ENCODE results near the gene PRUNE2.
A peak's percentile ranks its signal among the peaks of the same experiment; 100 is the strongest.

Gene PRUNE2

GRCh38 chr9:76655971-76656370, 249.9 kb downstream of the PRUNE2 start:
- H3K4me3 ChIP-seq (replicated peaks; ENCODE audit: low read depth, low read length), result no peak overlapping the region
- no peak for DNase-seq (ENCODE audit: extremely low read depth, low read depth)
- TF ChIP-seq, protein P1, sequence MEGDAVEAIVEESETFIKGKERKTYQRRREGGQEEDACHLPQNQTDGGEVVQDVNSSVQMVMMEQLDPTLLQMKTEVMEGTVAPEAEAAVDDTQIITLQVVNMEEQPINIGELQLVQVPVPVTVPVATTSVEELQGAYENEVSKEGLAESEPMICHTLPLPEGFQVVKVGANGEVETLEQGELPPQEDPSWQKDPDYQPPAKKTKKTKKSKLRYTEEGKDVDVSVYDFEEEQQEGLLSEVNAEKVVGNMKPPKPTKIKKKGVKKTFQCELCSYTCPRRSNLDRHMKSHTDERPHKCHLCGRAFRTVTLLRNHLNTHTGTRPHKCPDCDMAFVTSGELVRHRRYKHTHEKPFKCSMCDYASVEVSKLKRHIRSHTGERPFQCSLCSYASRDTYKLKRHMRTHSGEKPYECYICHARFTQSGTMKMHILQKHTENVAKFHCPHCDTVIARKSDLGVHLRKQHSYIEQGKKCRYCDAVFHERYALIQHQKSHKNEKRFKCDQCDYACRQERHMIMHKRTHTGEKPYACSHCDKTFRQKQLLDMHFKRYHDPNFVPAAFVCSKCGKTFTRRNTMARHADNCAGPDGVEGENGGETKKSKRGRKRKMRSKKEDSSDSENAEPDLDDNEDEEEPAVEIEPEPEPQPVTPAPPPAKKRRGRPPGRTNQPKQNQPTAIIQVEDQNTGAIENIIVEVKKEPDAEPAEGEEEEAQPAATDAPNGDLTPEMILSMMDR (IDR thresholded peaks at IDR 0.05; ENCODE audit: low read depth, low read length, missing control alignments), result no peak

DNA sequence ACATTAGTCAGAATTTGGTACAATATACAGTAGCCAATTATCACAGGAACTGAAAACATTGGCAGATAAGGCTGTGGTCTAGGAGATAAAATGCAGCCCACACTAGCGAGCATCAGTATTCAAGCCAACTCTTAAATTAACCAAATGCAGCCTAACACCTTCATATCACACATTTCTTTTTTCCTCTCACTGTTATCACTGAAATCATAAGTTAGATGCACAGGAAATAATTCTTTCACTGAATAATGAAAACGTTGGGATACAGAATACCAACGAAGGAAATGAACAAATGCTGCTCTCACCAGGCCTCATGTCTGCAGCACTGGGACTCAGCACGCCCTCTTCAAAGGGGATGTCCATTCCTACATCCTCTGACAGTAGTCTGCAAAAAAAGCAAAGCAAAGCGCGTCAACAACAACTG, 250.8 kb downstream of the PRUNE2 start:
- DNase-seq (ENCODE audit: extremely low read depth, low read depth), result no peak
- TF ChIP-seq, protein P1 (IDR thresholded peaks at IDR 0.05; ENCODE audit: low read depth, low read length, missing control alignments), result no peak
- H3K4me3 ChIP-seq (replicated peaks; ENCODE audit: low read depth, low read length), result no peak overlapping the region

GRCh38 chr9:76654575-76654974, 251.3 kb downstream of the PRUNE2 start:
- TF ChIP-seq, protein P1 (IDR thresholded peaks at IDR 0.05; ENCODE audit: low read depth, low read length, missing control alignments), result no peak
- DNase-seq (ENCODE audit: extremely low read depth, low read depth), result peak; percentile 50
- H3K4me3 ChIP-seq (replicated peaks; ENCODE audit: low read depth, low read length), result no peak overlapping the region

DNA sequence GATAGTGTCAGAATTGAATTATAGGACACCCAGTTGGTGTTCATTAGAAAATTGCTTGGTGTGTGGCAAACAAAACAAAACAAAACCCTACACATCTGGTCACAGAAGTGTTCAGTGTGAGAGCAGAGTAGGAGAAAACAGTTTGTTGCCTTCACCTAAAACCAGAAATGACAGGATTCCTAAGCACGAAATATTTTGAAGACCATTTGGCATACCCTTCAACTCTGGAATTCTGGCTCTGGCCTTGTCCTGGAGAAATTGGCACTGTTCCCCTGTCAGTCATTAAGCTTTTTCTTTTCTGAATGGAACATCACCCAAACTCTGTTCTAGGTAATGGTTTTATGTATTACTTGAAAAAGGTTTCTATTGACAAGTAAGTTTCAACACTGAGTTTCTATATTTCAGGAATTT, 251.9 kb downstream of the PRUNE2 start:
- TF ChIP-seq, protein P1 (IDR thresholded peaks at IDR 0.05; ENCODE audit: low read depth, low read length, missing control alignments), result no peak
- H3K4me3 ChIP-seq (replicated peaks; ENCODE audit: low read depth, low read length), result no peak overlapping the region
- no peak for DNase-seq (ENCODE audit: extremely low read depth, low read depth)

DNA sequence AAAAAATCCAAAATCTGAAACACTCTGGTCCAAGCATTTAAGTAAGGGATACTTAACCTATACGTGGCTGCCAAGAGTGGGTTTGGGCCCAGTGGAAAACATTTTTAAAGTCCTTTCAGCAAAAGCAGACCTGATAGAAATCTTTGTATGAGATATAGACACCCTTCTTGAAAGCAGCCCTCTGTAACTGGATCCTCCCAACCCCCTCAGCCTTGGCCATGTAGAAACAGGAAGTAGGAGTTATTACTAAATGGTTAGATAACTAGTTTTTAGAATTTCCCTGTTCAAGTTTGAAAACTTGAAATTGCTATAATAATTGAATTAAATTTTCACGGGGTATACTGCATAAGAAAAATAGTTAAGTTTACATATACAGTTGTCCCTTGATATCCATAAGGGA, 253.0 kb downstream of the PRUNE2 start:
- DNase-seq (ENCODE audit: extremely low read depth, low read depth), result no peak
- TF ChIP-seq, protein P1 (IDR thresholded peaks at IDR 0.05; ENCODE audit: low read depth, low read length, missing control alignments), result no peak
- H3K4me3 ChIP-seq (replicated peaks; ENCODE audit: low read depth, low read length), result no peak overlapping the region

- no peak for DNase-seq (ENCODE audit: extremely low read depth, low read depth)
- TF ChIP-seq, protein P1 (IDR thresholded peaks at IDR 0.05; ENCODE audit: low read depth, low read length, missing control alignments), result no peak
- H3K4me3 ChIP-seq (replicated peaks; ENCODE audit: low read depth, low read length), result no peak overlapping the region
Observed at GRCh38 chr9:76651119-76651705, 254.7 kb downstream of the PRUNE2 start.

DNA sequence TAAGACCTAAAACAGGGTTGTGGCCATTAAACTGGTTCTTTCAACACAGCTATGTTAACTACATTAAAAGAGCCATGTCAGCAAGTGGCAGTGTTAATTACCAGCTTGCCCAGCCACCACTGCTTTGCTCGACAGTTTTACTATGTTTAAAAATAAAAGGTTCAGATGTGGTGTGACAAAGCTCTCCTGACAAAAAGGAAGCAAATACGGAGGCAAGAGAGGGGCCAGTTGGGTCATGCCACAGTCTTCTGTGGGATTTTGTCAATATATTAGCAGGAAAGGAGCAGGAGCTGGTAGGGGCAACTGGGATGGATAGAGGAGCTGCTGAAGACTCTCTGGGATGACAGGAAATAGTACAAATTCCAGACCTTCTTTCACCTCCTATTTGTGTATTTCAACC, 255.2 kb downstream of the PRUNE2 start:
- DNase-seq (ENCODE audit: extremely low read depth, low read depth), result no peak
- no peak overlapping the region for H3K4me3 ChIP-seq (replicated peaks; ENCODE audit: low read depth, low read length)

More for the DNA sequence above, 255.2 kb downstream of the PRUNE2 start:
- TF ChIP-seq, protein P1 (IDR thresholded peaks at IDR 0.05; ENCODE audit: low read depth, low read length, missing control alignments), result no peak

Measured in HFF-Myc (cell line).